Measurements from ENCODE around the gene ADGRL1.

GRCh38 chr19:14112051-14112808, 93.7 kb downstream of the ADGRL1 start:
- TF ChIP-seq CTCF (IDR thresholded peaks at IDR 0.05; ENCODE audit: control extremely low read depth in 1 of 3, insufficient read depth in 1 of 3, low read depth in 1 of 3, low read length in 3 of 3), result no peak
- TF ChIP-seq YY1 (IDR thresholded peaks at IDR 0.05; ENCODE audit: low read depth, low read length), result no peak
- TF ChIP-seq RNF2 (IDR thresholded peaks at IDR 0.05; ENCODE audit: borderline replicate concordance, low read depth, low read length, missing control alignments, poor library complexity, severe bottlenecking), result no peak
- no peak for TF ChIP-seq TBP (IDR thresholded peaks at IDR 0.05; ENCODE audit: low read depth, low read length)
- TF ChIP-seq TEAD4 (IDR thresholded peaks at IDR 0.05; ENCODE audit: low read depth, low read length), result no peak
- TF ChIP-seq MAX (IDR thresholded peaks at IDR 0.05), result no peak
- no peak for TF ChIP-seq TAF1 (IDR thresholded peaks at IDR 0.05; ENCODE audit: low read depth, low read length)
- TF ChIP-seq CHD2 (IDR thresholded peaks at IDR 0.05; ENCODE audit: low read length), result no peak
- TF ChIP-seq JUN (IDR thresholded peaks at IDR 0.05; ENCODE audit: low read depth, low read length), result no peak
